Stimulated activated CD4-positive, alpha-beta T cell treated with anti-CD3 and anti-CD28 coated beads, Interleukin-4, amount 100 ng/mL, for 24 hours (primary cell): ENCODE results near the gene AGTPBP1.

ENCODE experiments used
- DNase-seq: peaks from one replicate; pipeline ENCODE4 v3.0.0-alpha.2; 2020

AGTPBP1 gene

DNA sequence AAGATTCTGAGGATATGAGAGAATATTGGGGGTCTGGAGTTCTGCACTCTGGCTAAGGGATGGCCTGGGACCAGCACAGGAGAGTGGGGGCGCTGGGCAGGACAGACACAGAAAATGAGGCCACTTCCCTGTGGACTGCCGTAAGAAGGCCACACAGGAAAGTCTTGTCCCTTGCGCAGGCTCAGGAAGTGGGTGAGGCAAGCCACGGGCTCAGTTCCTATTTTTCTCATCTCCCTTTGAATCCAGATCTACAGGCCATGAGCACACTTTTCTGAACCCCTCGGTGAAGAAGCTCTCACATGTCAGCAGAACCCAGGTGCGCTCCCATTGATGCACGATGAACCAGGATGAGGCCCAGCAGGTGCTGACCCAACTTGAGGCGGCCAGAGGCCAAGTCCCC lies 207.4 kb downstream of the AGTPBP1 start:
- no peak for DNase-seq

DNA sequence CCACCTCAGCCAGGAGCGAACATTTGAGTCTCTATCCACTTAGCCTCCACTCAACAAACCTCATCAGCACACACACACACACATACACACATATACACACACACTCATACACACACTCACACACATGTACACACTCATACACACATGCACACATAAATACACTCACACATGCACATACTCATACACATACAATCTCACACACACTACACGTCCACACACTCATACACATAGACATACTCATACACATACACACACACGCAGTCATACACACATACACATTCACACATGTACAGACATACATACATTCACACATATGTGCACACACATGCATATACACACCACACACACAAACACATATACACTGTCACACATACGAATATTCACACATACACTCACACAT lies 208.2 kb downstream of the AGTPBP1 start:
- DNase-seq: no peak

DNA sequence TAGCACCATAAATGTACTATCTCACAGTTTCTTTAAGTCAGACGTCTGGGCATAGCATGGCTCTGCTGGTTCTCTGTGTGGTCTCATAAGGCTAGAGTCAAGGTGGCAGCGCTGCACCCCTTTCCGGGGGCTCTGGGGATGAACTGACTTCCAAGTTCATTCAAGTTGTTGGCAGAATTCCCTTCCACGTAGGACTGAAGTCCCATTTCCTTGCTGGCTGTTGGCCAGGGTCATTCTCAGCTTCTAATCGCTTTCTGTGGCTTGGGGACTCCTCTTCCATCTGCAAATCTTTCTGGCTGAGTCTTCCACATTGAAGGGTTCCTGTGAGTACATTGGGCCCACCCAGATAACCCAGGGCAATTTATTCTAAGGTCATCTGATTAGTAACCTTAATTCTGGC lies 211.0 kb downstream of the AGTPBP1 start:
- no peak for DNase-seq

DNA sequence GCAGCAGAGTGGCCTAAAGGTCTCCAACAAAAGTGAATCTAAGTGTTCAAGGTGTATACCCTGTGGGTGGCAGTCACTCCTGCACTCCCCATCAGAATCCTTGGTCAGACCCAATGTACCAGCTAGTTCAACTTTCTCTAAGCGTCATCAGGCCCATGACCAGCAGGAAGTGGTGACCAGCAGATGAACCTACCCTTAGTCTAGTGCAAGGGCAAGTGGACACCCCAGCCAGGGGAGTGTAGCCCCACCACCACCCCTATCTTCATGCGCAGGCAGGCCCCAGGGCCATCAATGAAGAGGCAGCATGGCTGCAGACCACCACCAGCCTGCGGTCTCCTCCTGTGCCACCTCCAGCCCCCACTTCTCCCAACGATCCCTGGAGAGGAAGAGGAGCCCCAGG lies 213.1 kb downstream of the AGTPBP1 start:
- no peak for DNase-seq

DNA sequence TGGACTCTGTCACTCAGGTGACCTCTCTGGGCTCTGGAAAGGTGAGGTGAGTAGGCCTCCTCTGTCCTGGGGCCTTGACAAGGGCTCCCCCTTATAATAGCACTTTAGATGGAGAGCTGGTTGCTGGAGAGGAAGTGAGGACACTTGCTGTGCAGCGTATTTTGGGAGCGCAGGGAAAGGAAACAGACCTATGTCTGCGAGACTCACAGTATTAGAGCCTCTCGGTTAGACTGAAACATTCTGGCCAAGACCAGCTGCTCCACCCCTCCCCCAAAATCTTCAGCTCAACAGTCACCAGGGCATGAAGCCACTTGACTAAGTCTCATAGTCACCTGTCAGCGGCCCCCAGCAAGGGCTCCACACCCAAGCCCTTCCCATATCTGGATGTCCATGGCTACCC lies 213.6 kb downstream of the AGTPBP1 start:
- DNase-seq: no peak

DNA sequence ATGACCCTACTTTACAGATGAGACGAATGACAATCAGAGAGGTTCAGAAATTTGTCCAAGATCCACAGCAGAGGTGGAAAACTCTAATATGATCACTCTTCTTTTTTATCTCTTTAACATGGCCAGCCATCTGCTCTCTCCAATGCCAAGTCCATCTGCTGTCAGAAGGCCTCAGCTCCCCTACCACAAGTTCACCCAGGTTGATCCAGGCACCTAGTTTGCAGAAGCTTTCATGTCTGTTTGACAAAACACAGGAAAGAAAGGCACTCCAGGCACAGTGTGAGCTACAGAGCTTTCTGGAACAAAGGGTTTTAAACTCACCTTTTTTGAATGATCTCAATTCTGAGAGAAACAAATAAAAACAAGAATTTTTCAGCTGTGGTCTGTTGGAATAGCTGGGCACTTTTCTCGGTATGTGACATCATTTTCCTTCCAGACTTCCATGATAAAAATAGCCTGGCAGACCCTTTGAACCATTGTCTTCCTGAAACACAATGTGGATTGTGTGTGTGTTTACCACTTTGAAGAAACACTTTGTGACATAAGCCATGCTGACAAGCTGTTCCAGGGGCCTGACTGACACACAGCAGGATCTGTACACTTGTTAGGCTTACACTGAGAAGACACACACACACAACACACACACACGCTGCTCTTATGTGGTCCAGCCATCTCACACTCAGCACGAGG lies 214.3 kb downstream of the AGTPBP1 start:
- DNase-seq: no peak

DNA sequence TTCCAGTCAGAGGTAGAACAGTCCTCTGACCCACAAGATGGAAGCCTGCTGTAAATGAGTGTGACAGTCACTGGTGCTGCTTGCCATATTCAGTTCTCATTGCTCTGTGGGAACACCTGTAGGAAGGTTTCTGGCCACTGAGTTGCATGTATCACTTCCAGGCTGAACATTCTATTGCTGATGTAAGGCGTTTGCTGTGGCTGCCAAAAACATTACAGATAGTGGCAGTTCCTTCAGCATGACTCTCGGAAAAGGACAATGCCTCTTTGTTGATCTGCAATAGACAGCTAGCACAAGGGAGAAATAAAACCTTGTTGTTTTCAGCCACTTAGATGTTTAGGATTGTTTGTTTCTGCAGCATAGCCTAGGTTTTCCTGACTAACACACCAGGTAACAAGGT lies 217.2 kb downstream of the AGTPBP1 start:
- DNase-seq: no peak

DNA sequence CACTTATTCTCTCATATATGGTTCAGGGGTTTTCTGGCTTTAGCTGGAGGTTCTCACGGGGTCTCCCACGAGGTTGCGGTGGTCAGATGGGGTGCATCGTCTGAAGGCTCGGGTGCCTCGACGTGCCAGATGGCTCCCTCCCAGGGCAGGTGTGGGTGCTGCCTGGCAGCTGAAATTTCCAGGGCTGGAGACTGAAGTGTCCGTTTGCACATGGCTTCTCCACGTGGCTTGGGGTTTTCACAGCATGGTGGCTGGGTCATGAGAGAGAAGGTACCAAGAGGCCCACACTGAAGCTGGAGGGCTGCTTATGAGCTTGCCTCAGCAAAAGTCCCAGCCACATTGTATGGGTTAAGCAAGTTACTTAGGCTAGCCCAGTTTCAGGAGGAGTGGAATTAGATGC lies 218.6 kb downstream of the AGTPBP1 start:
- DNase-seq: no peak

DNA sequence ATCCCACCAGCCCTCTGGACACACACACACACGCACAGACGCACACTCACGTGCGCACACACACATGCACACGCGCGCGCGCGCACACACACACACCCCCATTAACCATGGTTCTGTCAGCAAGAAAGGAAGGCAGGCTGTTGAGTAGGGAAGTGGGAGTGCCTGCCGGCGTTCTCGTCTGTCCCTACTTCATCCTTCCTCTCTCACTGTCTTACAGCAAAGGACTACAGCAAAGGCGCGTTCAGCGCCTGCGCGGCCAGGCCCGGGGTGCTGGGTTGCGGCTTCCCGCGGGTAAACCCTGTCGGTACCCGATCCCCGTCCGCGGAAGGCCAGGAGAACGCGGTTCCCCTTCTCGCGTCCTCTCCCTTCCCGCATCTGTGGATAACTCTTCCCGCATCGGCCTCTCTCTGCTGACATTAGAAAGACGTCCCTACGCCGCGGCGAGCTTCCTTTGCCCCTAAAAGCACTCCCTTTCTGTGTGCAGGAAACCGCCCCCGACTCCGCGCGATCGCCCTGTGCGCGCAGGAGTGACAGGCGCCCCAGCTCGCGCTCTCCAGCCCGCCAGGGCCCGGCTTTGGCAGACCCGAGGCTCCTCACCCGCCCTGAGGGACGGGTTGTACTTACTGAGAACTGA lies 219.2 kb downstream of the AGTPBP1 start:
- DNase-seq: peak; percentile 4

DNA sequence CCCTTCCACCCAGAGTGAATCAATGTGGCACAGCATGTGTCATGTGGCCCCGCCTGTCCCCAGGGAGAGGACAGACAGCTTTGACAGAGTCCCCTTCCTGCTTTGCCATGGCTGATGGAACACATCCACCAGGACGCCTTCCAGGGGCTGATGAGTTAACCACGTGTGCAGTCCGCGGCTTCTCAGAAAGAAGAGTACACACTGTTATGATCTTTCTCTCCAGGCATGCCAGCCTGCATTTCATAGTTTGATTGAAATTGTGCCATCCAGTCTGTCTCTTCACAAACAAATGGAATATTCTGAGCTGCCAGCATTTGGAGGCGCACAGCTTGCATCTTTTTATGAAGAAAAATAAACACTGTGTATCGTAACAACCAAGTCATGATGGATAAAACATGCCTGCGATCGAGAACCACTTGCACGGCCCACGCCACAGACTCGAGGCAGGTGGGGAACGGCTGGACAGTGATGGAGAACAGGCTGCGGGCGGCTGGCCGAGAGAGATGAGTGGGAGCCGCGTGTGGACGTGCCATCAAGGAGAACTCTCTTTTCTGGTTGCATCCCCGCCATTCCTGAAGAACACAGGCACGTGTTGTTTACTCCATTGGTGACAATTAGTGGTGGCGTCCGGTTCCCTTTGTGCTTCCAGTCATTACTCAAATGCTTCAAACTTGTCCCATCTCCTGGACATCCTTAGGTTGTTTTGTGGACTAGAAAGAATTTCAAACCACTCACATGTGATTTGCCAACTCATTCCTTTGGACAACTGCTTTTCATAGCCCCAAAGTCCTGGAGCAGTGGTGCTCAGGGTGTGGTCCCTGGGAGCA lies 220.2 kb downstream of the AGTPBP1 start:
- DNase-seq: no peak

DNA sequence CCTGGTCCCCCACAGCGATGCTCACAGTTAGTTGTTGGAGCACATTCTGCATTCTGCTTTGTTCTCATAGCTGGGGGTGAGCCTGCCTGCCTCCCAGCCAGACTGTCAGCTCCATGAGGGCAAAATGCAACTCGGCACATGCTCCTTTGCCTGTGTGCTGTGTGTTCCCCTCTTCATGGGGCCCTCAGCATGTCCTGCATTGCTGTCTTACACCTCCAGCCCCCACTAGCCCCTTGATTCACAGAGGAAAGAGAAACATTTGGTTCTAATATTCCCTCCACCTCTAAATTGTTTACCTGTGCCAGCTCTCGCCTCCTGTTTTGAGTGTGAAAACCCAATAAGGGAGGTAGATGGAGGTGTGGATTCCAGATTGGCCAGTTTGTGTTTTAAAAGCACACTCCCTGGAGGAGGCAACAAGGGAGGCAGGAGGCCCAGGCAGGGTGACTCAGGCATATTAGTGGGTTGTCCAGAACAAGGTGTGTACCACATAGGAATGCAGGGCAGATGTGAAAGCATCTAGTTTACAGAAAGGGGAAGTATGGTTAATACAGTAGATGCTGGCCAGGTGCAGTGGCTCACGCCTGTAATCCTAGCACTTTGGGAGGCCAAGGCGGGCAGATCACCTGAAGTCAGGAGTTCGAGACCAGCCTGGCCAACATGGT lies 224.6 kb downstream of the AGTPBP1 start:
- DNase-seq: no peak

DNA sequence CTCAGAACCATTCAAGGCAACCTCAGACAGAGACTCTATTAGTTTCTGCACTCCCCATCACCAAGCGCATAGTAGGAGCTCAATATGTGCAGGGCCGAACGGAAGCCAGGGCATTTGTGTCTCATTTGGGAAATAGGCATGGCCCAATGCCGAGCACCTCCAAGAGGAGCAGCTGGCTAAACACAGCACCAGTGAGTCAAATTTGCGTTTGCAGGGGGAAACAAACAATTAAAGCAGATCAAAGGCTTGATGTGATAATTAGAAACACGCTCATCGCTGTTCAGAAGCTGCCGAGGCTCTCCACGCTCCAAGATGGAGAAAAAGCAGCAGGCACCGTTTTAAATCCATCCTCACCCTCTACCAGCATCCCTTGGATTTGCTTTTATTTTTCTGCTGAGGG lies 225.3 kb downstream of the AGTPBP1 start:
- no peak for DNase-seq

DNA sequence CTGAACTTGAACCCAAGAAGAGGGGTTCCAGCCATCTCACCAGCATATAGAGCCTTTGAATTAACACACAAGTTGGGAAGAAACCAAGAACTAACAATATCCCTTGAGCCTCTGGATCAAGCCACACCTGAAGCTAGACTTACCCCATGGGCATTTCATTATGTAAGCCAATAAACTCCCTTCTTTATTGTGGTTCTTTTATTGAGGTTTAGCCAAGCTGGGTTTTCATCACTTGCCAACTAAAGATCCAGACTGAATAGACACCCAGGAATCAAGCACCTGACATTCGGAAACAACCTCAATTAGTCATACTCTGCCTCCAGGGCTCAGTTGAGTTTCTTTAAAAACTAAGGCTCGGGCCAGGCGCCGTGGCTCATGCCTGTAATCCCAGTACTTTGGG lies 226.7 kb downstream of the AGTPBP1 start:
- DNase-seq: no peak

DNA sequence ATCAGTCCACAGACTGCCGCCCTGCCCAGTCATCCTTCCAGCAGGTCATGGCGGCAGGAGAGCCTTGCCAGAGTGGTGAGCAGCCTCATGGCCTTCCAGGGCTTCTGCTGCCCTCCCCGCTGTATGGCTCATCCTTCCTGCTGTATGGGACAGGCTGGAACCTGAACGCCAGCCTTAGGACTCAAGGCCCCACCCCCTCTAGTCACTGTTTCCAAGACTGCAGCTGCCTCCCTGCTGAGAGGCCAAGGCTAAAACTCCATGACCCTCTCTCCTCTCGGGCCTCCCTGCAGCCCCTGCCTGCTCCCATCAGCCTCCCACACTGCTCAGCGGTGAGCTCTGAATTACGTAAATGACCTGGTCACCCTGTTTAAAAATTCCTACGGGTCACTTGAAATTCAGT lies 227.5 kb downstream of the AGTPBP1 start:
- DNase-seq: no peak

DNA sequence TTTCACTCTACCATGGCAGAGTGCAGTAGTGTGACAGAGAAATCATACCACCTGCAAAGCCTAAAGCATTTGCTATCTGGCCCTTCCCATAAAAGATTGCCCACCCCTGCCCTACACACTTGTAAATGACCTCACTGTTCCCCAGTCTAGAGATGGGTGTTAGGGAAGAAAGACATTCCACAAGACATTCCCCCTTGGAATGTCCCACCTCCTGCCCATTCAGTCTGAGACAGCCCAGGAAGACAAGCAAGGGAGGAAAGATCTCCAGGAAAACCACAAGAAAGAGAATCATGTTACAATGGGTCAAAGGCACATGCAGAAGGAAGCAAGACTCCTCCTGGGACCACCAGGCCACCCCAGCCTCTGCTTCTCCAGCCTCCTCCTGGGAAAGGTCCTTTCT lies 230.0 kb downstream of the AGTPBP1 start:
- DNase-seq: no peak

DNA sequence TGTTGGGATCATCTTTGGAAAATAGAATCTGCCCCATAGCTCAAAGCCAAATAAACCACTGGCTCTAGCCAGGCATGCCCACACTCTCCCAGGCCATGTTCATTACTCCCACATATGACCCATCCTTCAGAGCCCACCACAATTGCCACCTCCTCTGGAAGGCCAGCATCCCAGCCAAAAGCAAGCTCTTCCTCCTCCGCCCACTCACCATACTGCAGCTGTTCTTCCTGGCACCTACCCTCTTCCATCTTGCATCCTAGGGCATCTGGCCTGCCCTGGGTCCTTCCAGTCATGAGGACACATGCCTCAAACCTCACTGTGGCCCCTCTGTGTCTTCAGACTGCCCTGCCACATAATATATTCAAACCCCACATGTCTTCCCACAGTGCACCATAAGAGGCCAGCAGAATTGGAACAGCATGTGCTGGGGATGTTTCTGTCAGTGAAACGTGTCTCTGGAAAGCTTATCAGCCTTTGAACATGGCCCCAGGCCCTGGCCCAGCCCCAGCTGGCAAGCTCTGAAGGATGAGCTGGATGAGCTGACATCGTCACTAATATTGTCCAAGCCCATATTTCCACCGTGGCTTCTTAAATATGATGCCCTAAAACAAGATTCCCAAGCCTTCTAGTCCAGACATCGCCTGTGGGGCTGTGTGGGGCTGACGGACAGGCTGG lies 230.8 kb downstream of the AGTPBP1 start:
- no peak for DNase-seq

DNA sequence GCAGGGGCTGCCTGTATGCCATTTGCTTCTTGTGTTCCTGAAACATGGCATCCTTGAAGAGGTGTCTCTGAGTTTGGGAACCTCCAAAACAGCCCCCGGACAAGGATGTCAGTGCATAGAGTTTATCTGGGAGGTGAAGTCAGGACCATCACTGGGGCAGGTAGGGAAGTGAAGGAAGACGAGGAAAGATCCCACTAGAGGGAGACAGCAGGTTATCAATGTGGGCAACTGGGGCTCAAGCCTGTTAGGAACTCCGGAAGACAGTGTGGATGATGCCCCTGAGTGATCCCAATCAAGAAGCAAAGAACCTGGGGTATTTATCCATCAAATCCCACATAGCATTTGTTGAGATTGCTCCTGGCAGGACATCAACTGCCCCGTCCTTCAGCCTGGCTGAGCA lies 233.1 kb downstream of the AGTPBP1 start:
- DNase-seq: no peak

DNA sequence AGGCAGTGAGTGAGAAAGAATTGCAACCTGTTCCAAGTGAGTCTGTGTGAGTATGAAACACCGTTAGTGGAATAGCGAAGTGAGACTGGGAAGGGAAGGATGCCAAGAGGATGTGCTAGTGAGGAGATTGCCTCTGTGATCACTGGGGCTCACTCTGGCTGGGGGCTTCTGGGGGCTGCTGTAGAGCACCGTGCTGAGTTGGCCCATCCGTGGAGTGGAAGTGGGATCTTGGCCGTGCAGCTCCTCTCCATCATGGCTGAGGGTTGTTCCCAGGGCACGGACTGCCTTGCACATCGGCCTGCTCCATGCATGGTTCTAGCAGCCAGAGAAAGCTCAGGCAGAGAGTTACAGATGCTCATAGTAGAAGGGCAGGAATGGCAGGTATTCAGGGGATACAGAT lies 236.1 kb downstream of the AGTPBP1 start:
- no peak for DNase-seq

DNA sequence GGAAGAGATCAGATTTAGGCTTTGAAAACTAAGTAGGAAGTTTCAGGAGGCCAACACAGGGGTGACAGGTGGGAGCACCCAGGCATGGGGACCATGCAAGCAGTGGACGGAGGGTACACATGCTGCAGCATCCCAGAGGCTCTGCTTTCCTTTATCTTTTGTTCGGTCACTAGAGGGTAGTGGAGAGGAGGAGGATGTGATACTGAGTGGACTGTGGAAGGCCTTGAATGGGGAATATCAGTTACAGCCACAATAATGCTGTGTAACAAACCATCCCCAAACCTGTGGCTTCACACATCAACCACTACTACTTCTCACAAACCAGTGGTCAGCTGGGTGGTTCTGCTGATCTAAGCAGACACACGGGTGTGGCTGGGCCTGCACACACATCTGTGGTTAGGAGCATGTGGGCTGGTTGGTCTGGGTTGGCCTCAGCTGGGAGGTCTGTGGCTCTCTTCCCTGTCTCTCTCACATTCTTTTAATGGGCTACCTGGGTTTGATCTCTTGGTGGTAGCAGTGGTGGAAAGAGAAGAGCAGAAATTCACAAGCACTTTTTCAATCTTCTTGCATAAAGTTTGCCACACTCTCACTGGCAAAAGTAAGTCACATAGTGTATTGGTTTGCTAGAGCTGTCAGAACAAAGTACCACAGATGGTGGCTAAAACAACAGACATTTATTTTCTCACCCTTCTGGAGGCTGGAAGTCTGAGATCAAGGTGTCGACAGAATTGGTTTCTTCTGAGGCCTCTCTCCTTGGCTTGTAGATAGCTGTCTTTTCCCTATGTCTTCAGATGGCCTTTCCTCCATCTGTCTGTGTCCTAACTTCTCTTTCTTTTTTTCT lies 238.7 kb downstream of the AGTPBP1 start:
- DNase-seq: no peak

DNA sequence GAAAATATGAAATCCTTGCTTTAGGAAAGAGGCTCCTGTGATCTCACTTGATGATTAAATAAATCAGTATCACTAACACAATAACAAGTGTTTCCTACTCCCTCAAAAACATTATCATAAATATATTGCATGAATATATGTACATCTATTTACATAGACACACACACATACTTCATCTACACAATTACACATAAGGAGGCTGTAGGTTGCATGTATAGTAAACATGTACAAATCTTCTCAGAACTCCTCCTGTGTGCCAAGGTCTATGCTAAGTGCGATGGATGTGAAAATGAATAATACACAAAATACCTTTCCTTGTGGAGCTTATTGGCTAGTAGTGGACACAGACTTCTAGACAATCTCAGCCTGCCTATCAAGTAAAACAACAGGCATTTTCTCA lies 239.9 kb downstream of the AGTPBP1 start:
- no peak for DNase-seq

DNA sequence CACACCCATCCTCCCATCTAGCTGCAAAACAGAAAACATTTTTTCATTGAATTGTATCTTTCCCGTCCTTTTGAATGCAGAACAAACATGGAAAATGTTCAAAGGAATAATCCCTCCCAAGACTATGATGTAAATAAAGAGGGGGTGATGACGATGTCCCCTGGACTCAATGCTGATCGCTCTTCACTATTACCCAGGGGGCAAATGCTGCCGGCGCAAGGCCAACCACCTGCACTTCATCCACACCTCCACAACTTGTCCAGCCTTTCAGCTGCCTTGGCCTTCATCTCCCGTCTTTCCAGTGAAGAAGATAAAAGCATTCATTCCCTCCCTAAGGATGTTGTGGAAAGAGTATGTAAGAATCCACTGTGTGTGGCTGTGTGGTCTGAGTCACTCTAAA lies 240.3 kb downstream of the AGTPBP1 start:
- DNase-seq: no peak
